Endothelial cell of umbilical vein (primary cell): Measurements from ENCODE around the gene SH3GL3. TPM values are rescaled to one million over a fixed set of nuclear protein-coding genes. Genes with fewer than 3 reads are reported as not detected.

ENCODE experiments used
- BruUV-seq: library from RNA; stranded (reverse); fragments of 400-500 nt; replicated peaks from 2 replicates; lab custom pipeline; 2021; lab: Mats Ljungman, UMichigan
- CTCF ChIA-PET: fragments of 300-600, 350-600 bp; sonication (Branson Sonifier 250); formaldehyde crosslinking; loops from one replicate; lab custom pipeline; 2021; ENCODE audit warnings: antibody characterized with exemption, inconsistent platforms; lab: Charles Lee
- POLR2A ChIA-PET: fragments of 300-600, 350-600 bp; sonication (Branson Sonifier 250); formaldehyde crosslinking; loops from one replicate; lab custom pipeline; 2021; ENCODE audit warnings: antibody characterized with exemption, inconsistent platforms; lab: Charles Lee
- DNase-seq: peaks from one replicate; pipeline ENCODE4 v3.0.0-alpha.2; 2011; ENCODE audit warnings: low read depth, low spot score
- FAIRE-seq: peaks from 2 replicates; lab custom pipeline; 2011; peaks lifted over from hg19 to GRCh38; lab: Jason Lieb, UNC
- H2AFZ ChIP-seq: 2 replicates; pipeline ENCODE4 v1.6.0; 2012; ENCODE audit warnings: low read depth, low read length, control low read depth, inconsistent platforms
- H3K27ac ChIP-seq: 2 replicates; pipeline ENCODE4 v1.5.1; 2011; ENCODE audit warnings: low read depth, mild to moderate bottlenecking, control low read depth, low read length, moderate library complexity; ENCODE audit not compliant: insufficient read depth
- H3K27me3 ChIP-seq, 2 experiments: 2 replicates each; pipeline versions ENCODE4 v1.6.0 to v1.6.1; 2011; ENCODE audit warnings: low read length in 2 of 2, mixed read lengths in 1 of 2; ENCODE audit not compliant: control insufficient read depth in 2 of 2, insufficient read depth in 2 of 2
- H3K36me3 ChIP-seq, 2 experiments: 2 replicates in 1 of 2; 3 replicates in 1 of 2; pipeline ENCODE4 v1.5.1; 2011; ENCODE audit warnings: low read length in 2 of 2, mild to moderate bottlenecking in 1 of 2, moderate library complexity in 1 of 2; ENCODE audit not compliant: control insufficient read depth in 2 of 2, insufficient read depth in 2 of 2; ENCODE audit errors: extremely low read depth in 1 of 2
- H3K4me1 ChIP-seq: 3 replicates; pipeline ENCODE4 v1.5.1; 2011; ENCODE audit warnings: mild to moderate bottlenecking, low read length; ENCODE audit not compliant: control insufficient read depth, insufficient read depth; ENCODE audit errors: extremely low read depth
- H3K4me2 ChIP-seq: 2 replicates; pipeline ENCODE4 v1.6.1; 2011; ENCODE audit warnings: low read length, control low read depth, mixed read lengths; ENCODE audit not compliant: insufficient read depth
- H3K4me3 ChIP-seq, 3 experiments: fragments of 200-600 bp in 1 of 3; sonication (generic), shearing (Covaris generic) in 1 of 3; replicated peaks in 1 of 3; 2 replicates each; pipeline ENCODE4 v1.5.1; 2011 to 2016; ENCODE audit warnings: control low read depth in 3 of 3, low read length in 3 of 3, mild to moderate bottlenecking in 2 of 3, inconsistent platforms in 1 of 3, low read depth in 1 of 3, moderate library complexity in 1 of 3; ENCODE audit not compliant: insufficient read depth in 1 of 3
- H3K79me2 ChIP-seq: 2 replicates; pipeline ENCODE4 v1.6.0; 2012; ENCODE audit warnings: low read length, inconsistent platforms; ENCODE audit not compliant: control insufficient read depth, insufficient read depth
- H3K9ac ChIP-seq: replicated peaks from 2 replicates; pipeline ENCODE3; 2011; ENCODE audit warnings: low read length, control low read depth; ENCODE audit not compliant: insufficient read depth; ENCODE audit errors: extremely low read depth
- H3K9me1 ChIP-seq: replicated peaks from 3 replicates; pipeline ENCODE4 v1.6.0; 2011; ENCODE audit warnings: mild to moderate bottlenecking, low read length; ENCODE audit not compliant: control insufficient read depth, insufficient read depth; ENCODE audit errors: extremely low read depth
- H3K9me3 ChIP-seq: replicated peaks from 2 replicates; pipeline ENCODE4 v1.5.1; 2012; ENCODE audit warnings: low read length, inconsistent platforms; ENCODE audit not compliant: control insufficient read depth, insufficient read depth
- H4K20me1 ChIP-seq: replicated peaks from 2 replicates; pipeline ENCODE3; 2011; ENCODE audit warnings: mild to moderate bottlenecking, low read length; ENCODE audit not compliant: control insufficient read depth, insufficient read depth; ENCODE audit errors: extremely low read depth
- EZH2 ChIP-seq: IDR thresholded peaks from 2 replicates; pipeline ENCODE4 v1.6.1; 2012; ENCODE audit warnings: borderline replicate concordance, low read depth, mild to moderate bottlenecking, moderate library complexity, low read length, inconsistent platforms; ENCODE audit not compliant: severe bottlenecking
- FOS ChIP-seq: IDR thresholded peaks from 2 replicates; pipeline ENCODE4 v1.6.1; 2011; ENCODE audit warnings: mild to moderate bottlenecking, low read length, moderate library complexity, borderline replicate concordance; ENCODE audit not compliant: insufficient read depth
- GATA2 ChIP-seq: IDR thresholded peaks from 2 replicates; pipeline ENCODE4 v1.7.0; 2011; ENCODE audit warnings: low read depth, mild to moderate bottlenecking, moderate library complexity, mixed read lengths, low read length; ENCODE audit not compliant: insufficient read length, insufficient read depth
- JUN ChIP-seq: IDR thresholded peaks from 2 replicates; pipeline ENCODE4 v1.6.1; 2011; ENCODE audit warnings: borderline replicate concordance, low read depth; ENCODE audit not compliant: insufficient read length, insufficient read depth
- MAX ChIP-seq: IDR thresholded peaks from 2 replicates; pipeline ENCODE4 v1.6.1; 2011; ENCODE audit not compliant: insufficient read depth, insufficient read length
- MYC ChIP-seq: IDR thresholded peaks from one replicate; pipeline ENCODE4 v1.6.1; 2011; ENCODE audit warnings: mild to moderate bottlenecking, low read depth, low read length
- POLR2A ChIP-seq: IDR thresholded peaks from 2 replicates; pipeline ENCODE4 v1.6.1; 2012; ENCODE audit warnings: low read depth, mild to moderate bottlenecking, control low read depth, low read length
- POLR2AphosphoS5 ChIP-seq: IDR thresholded peaks from 2 replicates; pipeline ENCODE4 v1.6.1; 2012; ENCODE audit warnings: low read depth, mild to moderate bottlenecking, control low read depth, low read length, moderate library complexity; ENCODE audit not compliant: insufficient read depth
- dilution Hi-C: fragments of 300-500 bp; cut with MboI; formaldehyde crosslinking; loops from one replicate; pipeline ENCODE4 v1.15.0; 2019; ENCODE audit warnings: low sequenced_read_pairs; ENCODE audit not compliant: extremely low pct_ligation_motif_present
- intact Hi-C: fragments of 100-400 bp; cut with micrococcal nuclease; formaldehyde crosslinking; loops from one replicate; pipeline ENCODE4 v1.10.0; 2022
- polyA plus RNA-seq, 4 experiments: library from polyadenylated mRNA; depleted of rRNA in 3 of 4; stranded (reverse) in 3 of 4; unstranded in 1 of 4; fragments of >200 nt; gene quantifications; 2 replicates each; pipeline versions ENCODE4 v1.2.1 to v1.2.3, GENCODE V29; 2011 to 2012; ENCODE audit warnings: missing spikeins in 1 of 4
- total RNA-seq: library from RNA; stranded (reverse); gene quantifications from 2 replicates; pipeline ENCODE4 v1.2.3, GENCODE V29; 2021
- TF ChIP-seq, protein P1 (sequence below), 2 donors: IDR thresholded peaks; 1 replicate in 1 of 2; 2 replicates in 1 of 2; pipeline ENCODE4 v1.5.1; 2011; ENCODE audit warnings: low read length in 2 of 2, mild to moderate bottlenecking in 2 of 2, moderate library complexity in 2 of 2, control low read depth in 1 of 2, inconsistent platforms in 1 of 2, low read depth in 1 of 2; ENCODE audit not compliant: insufficient read depth in 1 of 2; ENCODE audit errors: extremely low read depth in 1 of 2

SH3GL3 gene
- total and polyA plus RNA-seq, 2 donors (not counting 3 experiments of a cell fraction or from before 2014, with no cell fraction given) = not detected

GRCh38 chr15:83526319-83526718 is 79.2 kb downstream of the SH3GL3 start:
- no peak for FAIRE-seq
- dilution Hi-C loops = no loop called here
- CTCF ChIA-PET = no interaction called here

More at GRCh38 chr15:83526319-83526718, 79.2 kb downstream of the SH3GL3 start:
- H3K9me1 ChIP-seq = no peaks in the 10 kb centered on the region
- H3K36me3 ChIP-seq = no peaks in the 10 kb centered on the region
- no peak overlapping the region for H3K4me3 ChIP-seq
- H3K4me1 ChIP-seq = no peaks in the 10 kb centered on the region
- BruUV-seq = no TSS peak
- no peaks in the 10 kb centered on the region for H3K27me3 ChIP-seq
- DNase-seq = no peak
- H3K27ac ChIP-seq = no peak overlapping the region
- H2AFZ ChIP-seq = no peak overlapping the region
- POLR2A ChIA-PET = no interaction called here
- no peak for TF ChIP-seq POLR2A
- TF ChIP-seq GATA2 = no peak
- TF ChIP-seq MAX = no peak
- TF ChIP-seq FOS = no peak
- TF ChIP-seq, protein P1, sequence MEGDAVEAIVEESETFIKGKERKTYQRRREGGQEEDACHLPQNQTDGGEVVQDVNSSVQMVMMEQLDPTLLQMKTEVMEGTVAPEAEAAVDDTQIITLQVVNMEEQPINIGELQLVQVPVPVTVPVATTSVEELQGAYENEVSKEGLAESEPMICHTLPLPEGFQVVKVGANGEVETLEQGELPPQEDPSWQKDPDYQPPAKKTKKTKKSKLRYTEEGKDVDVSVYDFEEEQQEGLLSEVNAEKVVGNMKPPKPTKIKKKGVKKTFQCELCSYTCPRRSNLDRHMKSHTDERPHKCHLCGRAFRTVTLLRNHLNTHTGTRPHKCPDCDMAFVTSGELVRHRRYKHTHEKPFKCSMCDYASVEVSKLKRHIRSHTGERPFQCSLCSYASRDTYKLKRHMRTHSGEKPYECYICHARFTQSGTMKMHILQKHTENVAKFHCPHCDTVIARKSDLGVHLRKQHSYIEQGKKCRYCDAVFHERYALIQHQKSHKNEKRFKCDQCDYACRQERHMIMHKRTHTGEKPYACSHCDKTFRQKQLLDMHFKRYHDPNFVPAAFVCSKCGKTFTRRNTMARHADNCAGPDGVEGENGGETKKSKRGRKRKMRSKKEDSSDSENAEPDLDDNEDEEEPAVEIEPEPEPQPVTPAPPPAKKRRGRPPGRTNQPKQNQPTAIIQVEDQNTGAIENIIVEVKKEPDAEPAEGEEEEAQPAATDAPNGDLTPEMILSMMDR (IDR thresholded peaks at IDR 0.05; ENCODE audit: extremely low read depth in 1 of 2, insufficient read depth in 1 of 2, low read depth in 1 of 2, low read length in 2 of 2) = no peak
- TF ChIP-seq POLR2AphosphoS5 = no peak
- no peak for TF ChIP-seq MYC
- TF ChIP-seq JUN = no peak
- no peak for TF ChIP-seq EZH2
- intact Hi-C loops = no loop called here
- H3K9me3 ChIP-seq = peaks cover 2% of the 10 kb centered on the region
- no peaks in the 10 kb centered on the region for H4K20me1 ChIP-seq
- H3K9ac ChIP-seq = no peak overlapping the region
- no peak overlapping the region for H3K4me2 ChIP-seq
- H3K79me2 ChIP-seq = no peaks in the 10 kb centered on the region
